SIG-M5 (cell line): Measurements from ENCODE around the gene ATP2C2.
"Not testable (repeated sequence)": the region's sequence is repeated elsewhere in the genome, so short reads cannot be mapped to it uniquely, and the experiment has no call there.

Source experiments
- DNase-seq: peaks from one replicate; lab custom pipeline; 2025; lab: John Stamatoyannopoulos, UW

Gene ATP2C2

DNA sequence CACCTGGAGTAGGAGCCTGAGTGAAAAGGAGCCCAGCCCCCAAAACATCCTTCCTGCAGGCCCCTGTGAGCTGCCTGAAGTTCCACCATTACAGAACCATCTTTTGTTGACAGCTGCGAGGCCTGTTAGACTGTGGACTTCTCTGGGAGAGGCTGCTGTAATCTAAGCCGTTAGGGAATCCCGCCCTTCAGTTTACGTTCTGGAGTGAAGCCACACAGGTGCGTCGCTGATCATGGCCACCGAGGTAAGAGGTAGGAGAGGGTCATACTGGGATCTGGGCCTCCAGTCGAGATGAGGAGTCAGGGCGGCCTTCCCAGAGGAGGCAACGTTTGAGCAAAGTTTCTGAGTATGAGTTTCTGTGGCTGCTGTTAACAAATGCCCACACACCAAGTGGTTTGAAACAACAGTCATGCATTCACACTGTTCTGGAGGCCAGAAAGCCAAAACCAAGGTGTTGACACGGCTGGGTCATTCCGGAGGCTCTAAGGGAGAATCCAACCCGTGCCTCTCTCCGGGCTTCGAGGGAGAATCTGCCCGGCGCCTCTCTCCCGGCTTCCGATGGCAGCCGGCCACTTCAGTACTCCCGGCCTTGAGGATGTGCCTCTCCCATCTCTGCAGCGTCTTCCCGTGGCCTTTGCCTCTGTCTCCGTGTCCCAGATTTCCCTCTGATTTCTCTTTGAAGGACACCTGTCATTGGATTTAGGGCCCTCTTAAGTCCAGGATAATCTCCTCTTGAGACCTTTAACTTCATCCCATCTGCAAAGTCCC lies 26.6 kb upstream of the ATP2C2 start:
- DNase-seq, result no peak

DNA sequence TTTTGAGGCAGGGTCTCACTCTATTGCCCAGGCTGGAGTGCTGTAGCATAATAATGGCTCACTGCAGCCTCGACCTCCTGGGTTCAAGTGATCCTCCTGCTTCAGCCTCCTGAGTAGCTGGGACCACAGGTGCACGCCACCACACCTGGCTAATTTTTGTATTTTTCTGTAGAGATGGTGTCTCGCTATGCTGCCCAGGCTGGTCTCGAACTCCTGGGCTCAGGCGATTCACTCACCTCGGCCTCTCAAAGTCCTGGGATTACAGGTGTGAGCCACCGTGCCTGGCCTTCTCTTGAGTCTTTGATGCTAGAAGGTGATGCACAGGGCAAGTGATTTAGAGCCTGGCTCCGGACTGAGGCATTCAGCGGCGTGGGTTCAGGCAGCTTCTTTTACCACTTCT lies 24.5 kb upstream of the ATP2C2 start:
- DNase-seq, result not testable (repeated sequence)

DNA sequence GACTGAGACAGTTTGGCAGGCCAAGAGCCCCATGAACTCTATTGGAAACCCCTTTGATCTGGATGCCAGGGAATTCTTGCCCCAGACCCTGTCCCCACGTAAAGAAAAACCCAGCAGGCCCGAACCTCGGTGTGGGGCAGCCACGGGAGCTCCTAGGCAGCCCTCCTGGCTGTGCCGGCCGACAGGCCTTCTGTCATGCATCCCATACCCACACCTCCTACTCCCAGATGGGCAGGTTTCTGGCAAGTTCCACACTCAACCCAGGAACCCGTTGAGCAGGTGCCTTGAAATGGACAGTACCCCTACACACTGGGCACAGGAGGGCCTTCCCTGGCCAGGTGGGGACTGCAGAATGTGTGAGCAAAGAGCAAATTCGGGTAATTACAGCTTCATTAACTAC lies 23.6 kb upstream of the ATP2C2 start:
- DNase-seq, result no peak

DNA sequence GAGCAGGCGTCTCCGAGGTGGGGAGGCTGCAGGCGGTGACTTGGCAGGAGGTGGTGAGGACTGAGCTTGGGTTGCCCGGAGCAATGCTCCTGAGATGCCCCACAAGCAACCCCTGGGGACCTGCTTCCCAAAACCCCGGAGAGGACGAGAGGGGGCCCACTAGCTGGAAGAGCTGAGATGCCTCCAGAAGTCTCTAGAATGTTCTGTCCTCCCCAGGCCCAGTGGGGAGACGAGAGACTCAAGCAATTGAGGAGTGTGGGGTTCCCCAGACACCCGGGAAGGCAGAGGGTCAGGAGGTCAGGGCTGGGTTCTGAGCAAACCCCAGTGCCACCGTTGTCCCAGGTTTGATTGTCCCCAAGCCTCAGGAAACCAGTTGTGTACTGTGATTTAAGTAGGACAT lies 21.2 kb upstream of the ATP2C2 start:
- no peak for DNase-seq

DNA sequence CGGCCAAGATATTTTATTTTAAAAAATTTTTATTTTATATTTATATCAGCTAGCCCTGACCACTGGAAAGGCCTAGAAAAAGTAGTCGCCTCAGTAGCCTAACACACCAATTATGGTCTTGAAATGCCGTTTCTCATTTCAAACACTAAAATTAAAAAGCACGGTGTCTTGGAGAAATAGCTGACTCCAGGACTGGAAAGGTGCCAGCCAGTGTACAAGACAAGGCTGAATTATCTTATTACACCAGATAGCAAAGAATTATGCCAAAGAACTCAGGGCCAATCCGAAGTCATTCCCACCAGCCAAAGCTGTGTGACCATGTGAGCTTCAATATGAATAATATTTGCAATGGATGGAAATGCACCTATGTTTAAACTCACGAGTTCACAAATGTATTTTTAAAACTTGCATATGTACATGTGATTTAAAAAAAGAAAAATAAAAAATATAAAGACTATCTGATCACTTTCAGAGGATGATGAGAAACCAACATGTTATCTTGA lies 19.9 kb upstream of the ATP2C2 start:
- DNase-seq, result no peak

DNA sequence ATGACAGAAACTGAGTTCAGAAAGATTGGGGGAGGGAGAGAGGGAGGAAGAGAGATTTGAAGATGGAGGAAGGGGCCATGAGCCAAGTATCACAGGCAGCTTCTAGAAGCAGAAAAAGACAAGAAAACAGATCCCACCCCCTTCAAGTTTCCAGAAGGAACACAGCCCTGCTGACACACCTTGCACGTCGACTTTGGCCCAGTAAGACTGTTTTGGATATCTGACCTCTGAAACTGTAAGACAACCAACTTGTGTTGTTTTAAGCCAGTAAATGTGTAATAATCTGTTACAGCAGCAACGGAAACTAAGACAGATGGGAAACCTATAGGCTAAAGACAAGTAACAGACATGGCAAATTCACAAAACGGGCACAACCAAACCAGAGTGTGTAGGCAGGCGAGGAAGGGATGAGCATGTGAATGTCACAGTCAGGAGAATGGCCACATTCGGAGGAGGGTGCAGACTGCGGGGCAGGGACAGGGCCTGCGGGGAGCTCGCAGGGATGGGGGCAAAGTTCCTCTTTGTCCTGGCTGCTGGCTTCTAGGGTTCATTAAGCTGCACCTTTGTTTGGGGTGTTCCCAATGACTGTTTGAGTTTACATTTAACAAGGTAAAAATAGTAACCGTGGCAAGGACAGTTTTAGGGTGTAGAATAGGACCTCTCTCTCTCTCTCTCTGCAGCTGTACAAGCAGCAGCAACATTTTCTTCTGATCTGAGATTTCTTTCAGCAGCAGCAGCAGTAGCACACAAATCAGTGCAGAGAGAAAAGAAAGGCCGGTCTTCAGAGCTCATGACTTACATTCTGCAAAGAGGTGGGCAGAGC lies 18.3 kb upstream of the ATP2C2 start:
- DNase-seq, result no peak

DNA sequence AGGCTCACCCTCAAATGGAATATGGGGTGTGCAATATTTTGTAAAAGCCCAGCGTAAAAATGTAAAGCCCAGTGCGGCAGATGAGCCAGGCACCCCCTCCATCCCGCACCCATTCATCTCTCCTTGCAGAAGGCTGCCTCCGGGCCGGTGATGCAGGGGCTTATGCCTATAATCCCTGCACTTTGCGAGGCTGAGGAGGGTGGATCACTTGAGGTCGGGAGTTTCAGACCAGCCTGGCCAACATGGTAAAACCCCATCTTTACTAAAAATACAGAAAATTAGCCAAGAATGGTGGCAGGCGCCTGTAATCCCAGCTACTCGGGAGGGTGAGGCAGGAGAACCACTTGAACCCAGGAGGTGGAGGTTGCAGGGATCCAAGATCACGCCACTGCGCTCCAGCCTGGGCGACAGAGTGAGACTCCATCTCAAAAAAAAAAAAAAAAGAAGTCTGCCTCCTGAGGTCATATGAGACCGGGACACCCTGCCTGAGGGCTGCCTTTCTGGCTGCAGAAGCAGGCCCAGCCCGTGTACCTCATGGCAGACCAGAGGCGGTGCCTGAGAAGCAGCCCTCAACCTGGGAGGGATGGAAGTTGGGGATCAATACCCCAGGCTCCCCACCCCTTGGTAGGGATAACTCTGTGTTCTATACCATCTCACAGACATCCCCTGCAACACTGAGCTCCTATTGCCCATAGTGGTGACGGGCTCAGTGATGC lies 17.5 kb upstream of the ATP2C2 start:
- no peak for DNase-seq

DNA sequence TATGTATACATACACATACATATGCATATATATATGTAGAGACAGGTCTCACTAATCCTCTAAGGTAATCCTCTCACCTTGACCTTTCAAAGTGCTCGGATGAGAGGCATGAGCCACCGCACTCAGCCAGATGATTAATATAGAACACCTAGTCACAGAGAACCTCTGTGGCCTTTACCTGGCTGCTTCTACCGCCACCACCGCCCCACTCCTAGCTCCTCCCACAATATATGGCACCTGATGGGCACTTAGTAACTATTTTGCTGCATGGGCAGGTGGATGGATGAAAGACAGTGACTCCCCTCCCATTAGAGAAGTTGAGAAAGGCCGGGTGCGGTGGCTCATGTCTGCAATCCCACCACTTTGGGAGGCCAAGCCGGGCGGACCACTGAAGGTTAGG lies 16.7 kb upstream of the ATP2C2 start:
- DNase-seq, result no peak

DNA sequence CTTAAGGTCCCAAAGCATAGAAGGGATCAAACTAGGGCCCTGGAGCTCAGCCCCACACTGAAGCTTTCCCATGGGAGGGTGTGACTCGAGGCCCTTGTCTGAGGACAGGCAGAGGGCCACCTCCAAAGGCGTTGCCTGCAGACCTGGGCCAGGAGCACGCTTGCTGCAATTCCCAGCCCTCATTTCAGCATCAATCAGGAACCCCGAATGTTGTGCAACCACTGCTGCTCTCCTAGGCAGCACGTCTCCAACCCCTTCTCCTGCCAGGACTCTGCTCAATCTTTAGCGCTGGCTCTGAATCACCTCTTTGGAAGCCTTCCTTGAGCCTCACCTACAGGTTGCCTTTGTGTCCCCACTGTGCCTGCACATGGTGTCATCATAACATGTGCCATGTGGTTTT lies 14.0 kb upstream of the ATP2C2 start:
- DNase-seq, result no peak

DNA sequence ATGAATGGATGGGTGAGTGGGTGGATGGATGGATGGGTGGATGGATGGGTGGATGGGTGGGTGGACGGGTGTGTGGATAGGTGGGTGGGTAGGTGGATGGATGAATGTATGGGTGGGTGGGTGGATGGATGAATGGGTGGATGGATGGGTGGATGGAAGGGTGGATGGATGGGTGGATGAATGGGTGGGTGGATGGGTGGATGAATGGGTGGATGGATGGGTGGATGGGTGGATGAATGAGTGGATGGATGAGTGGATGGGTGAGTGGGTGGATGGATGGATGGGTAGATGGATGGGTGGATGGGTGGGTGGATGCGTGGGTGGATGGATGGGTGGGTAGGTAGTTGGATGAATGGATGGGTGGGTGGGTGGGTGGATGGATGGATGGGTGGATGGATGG lies 13.2 kb upstream of the ATP2C2 start:
- no peak for DNase-seq

DNA sequence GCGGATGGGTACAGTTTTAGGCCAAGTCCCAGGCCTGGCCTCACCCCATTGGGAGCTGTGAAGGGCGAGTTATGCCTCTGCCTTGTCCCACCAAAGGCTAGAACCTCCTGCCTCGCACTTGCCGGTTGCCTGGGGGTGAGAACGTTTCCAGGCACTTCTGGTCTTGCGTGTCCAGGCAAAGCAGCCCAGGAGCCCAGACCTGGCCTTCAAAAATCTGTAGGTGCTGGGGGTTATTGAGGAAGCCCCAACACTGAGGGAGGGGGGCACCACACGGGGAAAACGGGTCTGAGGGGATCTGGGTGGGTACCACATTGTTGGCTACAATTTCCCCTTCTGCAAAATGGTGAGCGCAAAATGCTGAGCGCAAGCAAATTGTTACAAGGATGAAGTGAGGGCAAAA lies 12.2 kb upstream of the ATP2C2 start:
- no peak for DNase-seq

DNA sequence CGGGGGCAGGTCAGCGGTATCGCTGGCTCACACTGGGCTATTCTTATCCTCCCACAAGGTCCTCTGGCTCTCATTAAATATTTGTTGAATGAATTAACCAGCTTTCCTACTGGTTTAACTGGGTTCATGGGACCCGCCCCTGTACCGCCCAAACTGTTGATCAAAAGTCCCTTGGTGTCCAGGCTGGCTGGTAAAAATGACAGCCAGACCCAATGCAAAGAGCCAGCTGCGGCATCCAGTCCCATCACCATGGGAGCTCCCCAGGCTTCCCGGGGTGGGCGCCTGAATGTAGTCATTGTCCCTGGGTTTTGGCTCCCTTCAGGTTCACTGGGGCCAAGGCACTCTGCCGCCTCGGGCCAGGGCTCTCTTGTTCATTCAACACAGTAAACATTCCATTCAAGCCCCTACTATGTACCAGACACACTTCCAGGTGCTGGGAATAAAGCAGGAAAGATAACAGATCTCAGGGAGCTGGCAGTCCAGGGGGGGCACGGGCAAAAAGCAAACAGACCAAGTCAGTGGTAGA lies 11.7 kb upstream of the ATP2C2 start:
- DNase-seq, result no peak

DNA sequence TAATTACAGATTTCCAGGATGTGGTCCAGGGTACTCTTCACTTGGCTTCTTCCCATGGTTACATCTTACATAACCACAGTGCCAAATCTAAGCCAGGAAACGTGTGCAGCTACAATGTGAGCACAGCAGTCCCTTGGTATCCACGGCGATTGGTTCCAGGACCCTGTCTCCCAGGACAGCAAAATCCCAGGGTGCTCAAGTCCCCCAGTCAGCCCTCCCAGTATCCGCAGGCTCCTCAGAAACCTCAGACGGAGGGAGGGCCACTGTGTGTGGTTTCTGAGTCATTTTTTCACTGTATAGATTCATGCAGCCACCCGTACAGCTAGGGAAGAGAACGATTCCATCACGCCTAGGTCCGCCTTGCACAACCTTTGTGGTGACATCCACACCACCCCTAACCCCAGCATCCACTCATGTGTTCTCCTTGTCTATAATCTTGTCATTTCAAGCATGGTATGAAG lies 11.1 kb upstream of the ATP2C2 start:
- peak; percentile 32 for DNase-seq

DNA sequence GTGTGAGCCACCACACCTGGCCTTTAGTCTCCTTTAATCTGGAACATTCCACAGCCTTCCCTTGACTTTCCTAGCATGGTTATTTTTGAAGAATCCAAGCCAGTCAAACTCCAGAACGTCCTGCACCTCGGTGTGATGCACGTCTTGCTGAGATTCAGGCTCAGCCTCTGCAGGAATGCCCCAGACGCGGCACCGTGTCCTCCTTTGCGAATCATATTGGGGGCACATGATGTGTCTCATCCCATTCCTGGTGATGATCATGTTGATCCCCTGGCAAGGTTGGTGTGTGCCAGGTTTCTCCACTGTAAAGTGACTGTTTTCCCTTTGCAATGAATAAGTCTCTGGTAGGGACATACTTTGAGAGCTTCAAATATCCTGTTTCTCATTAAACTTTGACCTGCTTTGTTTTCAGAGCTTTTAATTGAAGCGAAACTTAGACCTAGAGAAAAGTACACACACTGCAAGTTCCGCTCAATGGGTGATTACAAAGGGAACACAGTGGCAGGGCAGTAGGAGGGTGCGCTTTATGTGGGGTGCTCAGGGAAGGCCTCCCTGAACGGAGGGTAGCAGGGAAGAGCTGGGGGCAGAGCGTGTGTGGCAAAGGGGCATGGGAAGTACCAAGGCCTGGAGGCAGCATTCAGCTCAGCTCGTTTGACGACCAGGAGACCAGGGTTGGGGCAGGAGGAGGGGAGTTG lies 9.6 kb upstream of the ATP2C2 start:
- no peak for DNase-seq

DNA sequence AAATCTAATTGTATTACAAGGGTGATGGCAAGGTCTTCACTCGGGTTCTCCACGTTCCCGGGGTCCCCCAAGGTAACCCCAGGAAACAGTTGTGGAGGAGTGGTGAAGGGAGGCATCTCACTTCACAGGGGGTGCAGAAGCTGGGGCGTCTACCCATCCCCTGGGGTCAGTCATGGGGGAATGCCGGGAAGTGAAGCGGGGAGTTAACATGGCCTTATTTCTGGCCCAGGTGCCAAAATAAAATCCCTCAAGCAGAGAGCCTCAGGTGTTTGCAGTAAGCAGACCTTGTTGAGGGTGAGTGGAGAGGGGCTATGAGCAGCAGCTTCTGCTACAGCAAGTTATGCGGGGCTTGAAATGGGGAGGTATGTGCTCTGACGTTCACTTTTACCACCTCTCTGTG lies 9.0 kb upstream of the ATP2C2 start:
- no peak for DNase-seq

DNA sequence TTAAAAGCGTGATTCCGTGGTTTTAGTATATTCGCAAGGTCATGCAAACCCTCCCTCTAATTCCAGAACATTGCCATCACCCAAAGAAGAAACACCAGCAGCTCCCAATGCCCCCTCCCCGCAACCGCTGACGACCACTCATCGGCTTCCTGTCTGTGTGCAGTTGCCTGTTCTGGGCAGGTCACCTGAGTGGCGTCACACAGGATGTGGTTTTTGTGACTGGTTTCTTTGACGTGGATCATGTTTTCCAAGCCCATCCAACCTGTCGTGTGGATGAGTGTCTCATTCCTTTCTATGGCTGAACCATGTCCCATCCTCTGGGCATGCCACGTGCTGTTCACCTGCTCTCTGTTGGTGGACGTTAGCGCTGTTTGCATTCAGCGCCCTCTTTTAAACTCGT lies 8.2 kb upstream of the ATP2C2 start:
- no peak for DNase-seq

DNA sequence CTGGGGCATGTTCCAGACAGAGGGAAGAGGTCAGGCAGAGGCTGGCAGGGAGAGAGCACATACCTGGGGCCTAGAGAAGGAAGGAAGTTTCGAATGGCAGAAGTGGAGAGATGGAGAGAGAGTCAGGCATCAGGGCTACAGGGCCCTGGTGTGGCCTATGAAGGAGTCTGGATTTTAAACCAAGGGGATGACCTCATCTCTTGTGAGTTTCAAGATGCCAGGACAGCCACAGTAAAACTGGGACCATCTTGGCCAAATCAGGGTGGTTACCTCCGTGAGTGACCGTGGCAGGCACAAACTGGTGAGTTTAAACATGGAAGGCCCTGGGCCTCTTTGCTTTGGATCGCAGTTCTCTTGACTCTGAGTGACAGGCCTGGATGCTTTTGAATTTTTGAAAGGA lies 7.6 kb upstream of the ATP2C2 start:
- no peak for DNase-seq

DNA sequence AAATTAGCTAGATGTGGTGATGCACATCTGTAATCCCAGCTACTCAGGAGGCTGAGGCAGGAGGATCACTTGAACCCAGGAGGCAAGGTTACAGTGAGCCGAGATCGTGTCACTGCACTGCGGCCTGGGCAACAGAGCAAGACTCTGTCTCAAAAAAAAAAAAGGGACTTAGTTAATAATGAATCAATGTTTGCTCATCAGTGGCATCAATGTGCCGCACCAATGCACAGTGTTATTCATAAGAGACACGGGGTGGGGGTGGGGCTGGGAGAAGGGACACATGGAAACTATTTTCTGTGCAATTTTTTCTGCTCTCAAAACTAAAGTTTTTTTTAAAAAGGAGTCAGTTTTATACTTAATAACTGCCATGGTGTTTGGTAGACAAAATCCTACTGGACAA lies 6.8 kb upstream of the ATP2C2 start:
- no peak for DNase-seq

DNA sequence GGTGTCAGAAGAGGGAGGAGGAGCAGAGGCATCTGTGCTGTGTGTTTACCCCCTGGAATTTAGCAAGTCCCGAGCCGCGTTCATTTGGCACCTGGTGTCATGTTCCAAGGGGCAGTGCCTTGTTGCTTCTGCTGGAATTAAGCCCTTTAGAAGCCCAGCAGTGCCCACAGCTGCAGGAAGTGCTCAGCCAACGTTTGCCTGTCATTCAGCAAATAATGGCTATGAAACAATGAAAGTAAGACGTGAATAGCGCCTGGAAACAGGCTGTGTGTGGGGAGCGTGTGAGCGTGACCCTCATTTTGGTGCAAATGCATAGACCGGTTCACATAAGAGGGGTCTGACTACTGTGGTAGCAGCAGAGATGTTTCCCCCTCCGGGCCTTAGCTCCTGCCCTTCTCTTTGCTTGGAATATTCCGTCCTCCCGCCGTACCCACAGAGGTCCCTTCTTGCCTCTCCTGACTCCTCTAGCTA lies 5.8 kb upstream of the ATP2C2 start:
- no peak for DNase-seq

DNA sequence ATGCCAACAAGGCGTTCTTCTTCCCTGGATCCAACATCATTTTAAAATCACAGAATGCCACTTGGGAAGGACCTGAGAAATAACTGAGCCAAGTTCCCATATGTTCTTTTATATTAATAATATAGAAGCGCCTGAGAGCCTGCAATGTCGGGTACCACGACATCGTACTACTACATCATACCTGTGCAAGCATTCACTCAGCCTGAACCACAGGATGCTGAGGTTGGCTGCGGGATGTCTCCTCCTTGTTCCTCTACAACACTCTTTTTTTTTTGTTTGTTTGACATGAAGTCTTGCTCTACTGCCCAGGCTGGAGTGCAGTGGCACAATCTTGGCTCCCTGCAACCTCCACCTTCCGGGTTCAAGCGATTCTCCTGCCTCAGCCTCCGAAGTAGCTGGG lies 2.1 kb upstream of the ATP2C2 start:
- DNase-seq, result no peak

DNA sequence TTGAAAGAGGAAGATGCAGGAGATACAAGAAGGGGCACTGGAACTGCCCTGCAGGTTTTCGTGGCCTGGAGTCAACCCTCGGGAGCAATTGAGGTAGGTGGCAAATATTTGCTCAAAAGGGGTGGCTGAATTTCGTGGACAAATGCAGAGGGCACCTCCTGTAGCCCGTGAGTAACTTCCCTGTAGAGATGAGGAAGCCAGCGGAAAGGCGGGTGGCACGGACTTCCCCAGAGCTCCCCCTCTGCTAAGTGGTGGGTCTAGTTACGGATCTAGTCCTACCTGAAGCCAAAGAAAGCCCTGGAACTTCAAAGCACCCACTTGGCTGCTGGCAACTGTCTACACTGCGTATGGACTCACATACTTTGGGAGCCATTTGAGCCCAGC lies 1.0 kb upstream of the ATP2C2 start:
- no peak for DNase-seq
